Measurements from ENCODE around the gene CDC5L.

- TF ChIP-seq YY1 (IDR thresholded peaks at IDR 0.05; ENCODE audit: low read depth) (no peak), RAD21 (IDR thresholded peaks at IDR 0.05; ENCODE audit: low read length) (no peak), FOSL2 (IDR thresholded peaks at IDR 0.05; ENCODE audit: borderline replicate concordance, low read depth) (no peak), SIN3A (IDR thresholded peaks at IDR 0.05; ENCODE audit: borderline replicate concordance, low read depth, low read length) (no peak), CTCF (IDR thresholded peaks at IDR 0.05) (no peak), TEAD4 (IDR thresholded peaks at IDR 0.05; ENCODE audit: borderline replicate concordance, insufficient read depth) (no peak)
Measured at GRCh38 chr6:44481760-44482159, 94.3 kb downstream of the CDC5L start.

Measured in SK-N-SH (cell line).